Measurements from ENCODE around the gene ANKRD40CL. TPM values are rescaled to one million over a fixed set of nuclear protein-coding genes. Genes with fewer than 3 reads are reported as not detected.
"Not testable (repeated sequence)": the region's sequence is repeated elsewhere in the genome, so short reads cannot be mapped to it uniquely, and the experiment has no call there.

ANKRD40CL gene
- total and polyA plus RNA-seq, 9 donors: not detected

GRCh38 chr17:50725769-50726655 is 41.3 kb downstream of the ANKRD40CL start:
- Histone ChIP-seq H3K27ac (no peak overlapping the region), H3K4me1 (ENCODE audit: insufficient read depth) (peaks cover 28% of the 10 kb centered on the region), H3K4me3 (no peak overlapping the region), H3K27me3 (no peaks in the 10 kb centered on the region), H3K9me3 (no peaks in the 10 kb centered on the region), H3K36me3 (no peaks in the 10 kb centered on the region)
- TF ChIP-seq CTCF (IDR thresholded peaks at IDR 0.05): no peak
- TF ChIP-seq EP300 (IDR thresholded peaks at IDR 0.05): no peak
- no peak for TF ChIP-seq POLR2A (IDR thresholded peaks at IDR 0.05)
- DNase-seq: no peak
- WGBS, 3 donors: 68 to 78% (median 74%) methylated on average over 12 of the region's 12 CpGs
- intact Hi-C loops (cut with DNase I): no loop called here

GRCh38 chr17:50724622-50725021 is 42.7 kb downstream of the ANKRD40CL start:
- H3K36me3 ChIP-seq; H3K9me3 ChIP-seq; DNase-seq; intact Hi-C loops (cut with DNase I); H3K4me3 ChIP-seq; H3K27me3 ChIP-seq; H3K27ac ChIP-seq: not testable (repeated sequence)
- H3K4me1 ChIP-seq (ENCODE audit: insufficient read depth): peaks cover 23% of the 10 kb centered on the region
- 86 to 92% (median 88%) methylated on average over 6 of the region's 6 CpGs for WGBS, 3 donors

- no peaks in the 10 kb centered on the region for H3K36me3 ChIP-seq
- H3K27ac ChIP-seq: no peak overlapping the region
- H3K4me3 ChIP-seq: no peak overlapping the region
- no peaks in the 10 kb centered on the region for H3K27me3 ChIP-seq
- intact Hi-C loops (cut with DNase I): no loop called here
- H3K9me3 ChIP-seq: no peaks in the 10 kb centered on the region
- peaks cover 24% of the 10 kb centered on the region for H3K4me1 ChIP-seq (ENCODE audit: insufficient read depth)
- TF ChIP-seq CTCF (IDR thresholded peaks at IDR 0.05) (no peak), POLR2A (IDR thresholded peaks at IDR 0.05) (no peak), EP300 (IDR thresholded peaks at IDR 0.05) (no peak)
- DNase-seq: no peak
- 11 to 26% (median 13%) methylated on average over 3 of the region's 3 CpGs for WGBS, 3 donors
Measured at GRCh38 chr17:50722746-50723145, 44.6 kb downstream of the ANKRD40CL start.

GRCh38 chr17:50721194-50722010 is 45.9 kb downstream of the ANKRD40CL start:
- H3K4me3 ChIP-seq: peak overlapping the region; percentile 74
- no peaks in the 10 kb centered on the region for H3K36me3 ChIP-seq
- no peaks in the 10 kb centered on the region for H3K9me3 ChIP-seq
- WGBS, 3 donors: 2 to 6% (median 4%) methylated on average over 7 of the region's 7 CpGs
- H3K27me3 ChIP-seq: no peaks in the 10 kb centered on the region
- DNase-seq: no peak
- TF ChIP-seq CTCF (IDR thresholded peaks at IDR 0.05) (no peak), POLR2A (IDR thresholded peaks at IDR 0.05) (no peak), EP300 (IDR thresholded peaks at IDR 0.05) (no peak)
- peaks cover 20% of the 10 kb centered on the region for H3K4me1 ChIP-seq (ENCODE audit: insufficient read depth)
- intact Hi-C loops (cut with DNase I): no loop called here
- no peak overlapping the region for H3K27ac ChIP-seq

All from ovary (tissue), 9 donors.